OCI-LY1 (cell line): ENCODE results near the gene DMRT1.

ENCODE experiments used
- H2AFZ ChIP-seq: fragments of 200-600 bp; sonication (generic), shearing (Covaris generic); 2 replicates; pipeline ENCODE4 v1.6.0; 2014; ENCODE audit warnings: antibody characterized with exemption, mild to moderate bottlenecking, low read length
- H3F3A ChIP-seq: fragments of 200-600 bp; sonication (generic), shearing (Covaris generic); 2 replicates; pipeline ENCODE4 v1.6.0; 2014; ENCODE audit warnings: mild to moderate bottlenecking, antibody characterized with exemption, low read length, moderate library complexity; ENCODE audit not compliant: insufficient read depth
- H3K27ac ChIP-seq: fragments of 200-600 bp; sonication (generic); 2 replicates; pipeline ENCODE4 v1.5.1; 2014; ENCODE audit warnings: low read length, mixed run types, mild to moderate bottlenecking, low read depth; ENCODE audit not compliant: poor library complexity, severe bottlenecking
- H3K27me3 ChIP-seq: fragments of 200-600 bp; sonication (generic); 2 replicates; pipeline ENCODE4 v1.6.0; 2014; ENCODE audit warnings: antibody characterized with exemption, mild to moderate bottlenecking, low read length, moderate library complexity; ENCODE audit not compliant: insufficient read depth
- H3K36me3 ChIP-seq: fragments of 200-600 bp; sonication (generic); 2 replicates; pipeline ENCODE4 v1.6.1; 2014; ENCODE audit warnings: mild to moderate bottlenecking, antibody characterized with exemption, low read length, moderate library complexity, mixed read lengths; ENCODE audit not compliant: insufficient read depth
- H3K4me1 ChIP-seq: fragments of 200-600 bp; sonication (generic); 2 replicates; pipeline ENCODE4 v1.5.1; 2014; ENCODE audit warnings: mild to moderate bottlenecking, low read length, moderate library complexity; ENCODE audit not compliant: insufficient read depth, severe bottlenecking
- H3K4me2 ChIP-seq: fragments of 200-600 bp; sonication (generic), shearing (Covaris generic); 2 replicates; pipeline ENCODE4 v1.6.1; 2014; ENCODE audit warnings: low read length
- H3K4me3 ChIP-seq: fragments of 200-600 bp; sonication (generic); 2 replicates; pipeline ENCODE4 v1.5.1; 2014; ENCODE audit warnings: low read length, low read depth, mild to moderate bottlenecking, mixed read lengths; ENCODE audit not compliant: poor library complexity, severe bottlenecking
- H3K79me2 ChIP-seq: fragments of 200-600 bp; shearing (Covaris generic); 2 replicates; pipeline ENCODE4 v1.6.1; 2016; ENCODE audit warnings: mixed run types, low read length, mixed read lengths; ENCODE audit not compliant: insufficient read depth
- H3K9ac ChIP-seq: fragments of 200-600 bp; sonication (generic), shearing (Covaris generic); 2 replicates; pipeline ENCODE4 v1.6.1; 2014; ENCODE audit warnings: mild to moderate bottlenecking, low read length, mixed read lengths
- H3K9me2 ChIP-seq: fragments of 200-600 bp; sonication (generic), shearing (Covaris generic); 2 replicates; pipeline ENCODE4 v1.6.1; 2014; ENCODE audit warnings: low read depth, mild to moderate bottlenecking, low read length, mixed read lengths
- H3K9me3 ChIP-seq: fragments of 200-600 bp; shearing (Covaris generic); 2 replicates; pipeline ENCODE4 v1.6.1; 2014; ENCODE audit warnings: low read length, mixed read lengths
- H4K20me1 ChIP-seq: fragments of 200-600 bp; sonication (generic), shearing (Covaris generic); 2 replicates; pipeline ENCODE4 v1.6.0; 2016; ENCODE audit warnings: mild to moderate bottlenecking, low read length; ENCODE audit not compliant: insufficient read depth
- CTCF ChIP-seq: fragments of 200-600 bp; sonication (generic), shearing (Covaris generic); IDR thresholded peaks from 2 replicates; pipeline ENCODE4 v1.5.1; 2017; ENCODE audit warnings: mild to moderate bottlenecking, antibody characterized with exemption, low read length, moderate library complexity, mixed read lengths
- EZH2 ChIP-seq: fragments of 200-600 bp; sonication (generic), shearing (Covaris generic); IDR thresholded peaks from 2 replicates; pipeline ENCODE4 v1.8.0; 2017; ENCODE audit warnings: borderline replicate concordance, mixed run types, mild to moderate bottlenecking, antibody characterized with exemption, low read length, moderate library complexity, mixed read lengths

DMRT1 gene

GRCh38 chr9:976943-977837 lies 135.7 kb downstream of the DMRT1 start:
- Histone ChIP-seq H4K20me1 (no peaks in the 10 kb centered on the region), H3K4me1 (no peaks in the 10 kb centered on the region), H3K27ac (no peak overlapping the region), H3K9me3 (no peaks in the 10 kb centered on the region), H3F3A (no peaks in the 10 kb centered on the region), H3K4me2 (no peak overlapping the region), H3K79me2 (no peaks in the 10 kb centered on the region), H3K9ac (no peak overlapping the region), H2AFZ (no peak overlapping the region), H3K9me2 (no peaks in the 10 kb centered on the region), H3K4me3 (no peak overlapping the region), H3K27me3 (no peaks in the 10 kb centered on the region), H3K36me3 (no peaks in the 10 kb centered on the region)
- TF ChIP-seq CTCF (no peak), EZH2 (no peak)

- no peak overlapping the region for H2AFZ ChIP-seq
- no peak overlapping the region for H3K27ac ChIP-seq
- H3K9ac ChIP-seq, result no peak overlapping the region
- no peaks in the 10 kb centered on the region for H3K9me3 ChIP-seq
- no peaks in the 10 kb centered on the region for H3K4me1 ChIP-seq
- no peak overlapping the region for H3K4me3 ChIP-seq
- H3K27me3 ChIP-seq, result no peaks in the 10 kb centered on the region
- no peak overlapping the region for H3K4me2 ChIP-seq
- no peaks in the 10 kb centered on the region for H3K79me2 ChIP-seq
- no peaks in the 10 kb centered on the region for H3K9me2 ChIP-seq
- no peaks in the 10 kb centered on the region for H3K36me3 ChIP-seq
- H4K20me1 ChIP-seq, result no peaks in the 10 kb centered on the region
- no peaks in the 10 kb centered on the region for H3F3A ChIP-seq
- TF ChIP-seq EZH2, result no peak
- TF ChIP-seq CTCF, result no peak
Observed at GRCh38 chr9:977838-978830, 136.6 kb downstream of the DMRT1 start.

DNA sequence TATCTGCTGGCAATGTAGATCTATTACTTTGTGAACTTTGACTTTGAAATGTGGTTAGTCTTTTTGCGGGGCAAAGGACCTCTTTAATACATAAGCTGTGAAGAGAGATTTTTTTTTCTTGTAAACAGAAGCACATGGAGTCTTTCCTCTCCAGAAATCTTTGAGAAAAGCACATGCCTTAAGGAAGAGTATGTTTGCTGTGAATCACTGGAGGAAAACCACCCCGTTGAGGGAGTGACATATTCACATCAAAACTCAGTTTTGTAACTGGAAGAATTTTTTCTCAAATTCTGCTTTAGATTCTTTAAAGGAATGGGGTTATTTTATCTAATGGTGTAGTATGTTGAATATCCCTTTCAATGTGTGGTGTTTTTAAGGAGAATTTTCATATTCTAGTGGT lies 138.5 kb downstream of the DMRT1 start:
- Histone ChIP-seq H3K79me2 (no peaks in the 10 kb centered on the region), H2AFZ (no peak overlapping the region), H3K9ac (no peak overlapping the region), H3K27ac (no peak overlapping the region), H4K20me1 (no peaks in the 10 kb centered on the region), H3K9me2 (no peaks in the 10 kb centered on the region), H3F3A (no peaks in the 10 kb centered on the region), H3K36me3 (no peaks in the 10 kb centered on the region), H3K27me3 (no peaks in the 10 kb centered on the region), H3K4me2 (no peak overlapping the region), H3K4me1 (no peaks in the 10 kb centered on the region), H3K9me3 (no peaks in the 10 kb centered on the region), H3K4me3 (no peak overlapping the region)
- no peak for TF ChIP-seq EZH2
- no peak for TF ChIP-seq CTCF
